ENCODE results near the gene ICAM1. TPM values are rescaled to one million over a fixed set of nuclear protein-coding genes. Genes with fewer than 3 reads are reported as not detected.

ICAM1 gene
- total and polyA plus RNA-seq, 2 of the 8 experiments (the other 6 are each of a cell fraction or from before 2014, with no cell fraction given) = 4.0 to 9.4 TPM

GRCh38 chr19:10258080-10258710 is 12.7 kb upstream of the ICAM1 start (continued):
- TF ChIP-seq NRF1 (IDR thresholded peaks at IDR 0.05; ENCODE audit: low read depth, low read length) (no peak), EZH2 (IDR thresholded peaks at IDR 0.05; ENCODE audit: low read depth, low read length, severe bottlenecking) (no peak)

Measured in H1 (cell line).